Measurements from ENCODE around the gene DDX41. TPM values are rescaled to one million over a fixed set of nuclear protein-coding genes. Genes with fewer than 3 reads are reported as not detected.

The DDX41 gene
- total and polyA plus RNA-seq, 2 donors (not counting 3 experiments of a cell fraction or from before 2014, with no cell fraction given), result 103 to 118 TPM

DNA sequence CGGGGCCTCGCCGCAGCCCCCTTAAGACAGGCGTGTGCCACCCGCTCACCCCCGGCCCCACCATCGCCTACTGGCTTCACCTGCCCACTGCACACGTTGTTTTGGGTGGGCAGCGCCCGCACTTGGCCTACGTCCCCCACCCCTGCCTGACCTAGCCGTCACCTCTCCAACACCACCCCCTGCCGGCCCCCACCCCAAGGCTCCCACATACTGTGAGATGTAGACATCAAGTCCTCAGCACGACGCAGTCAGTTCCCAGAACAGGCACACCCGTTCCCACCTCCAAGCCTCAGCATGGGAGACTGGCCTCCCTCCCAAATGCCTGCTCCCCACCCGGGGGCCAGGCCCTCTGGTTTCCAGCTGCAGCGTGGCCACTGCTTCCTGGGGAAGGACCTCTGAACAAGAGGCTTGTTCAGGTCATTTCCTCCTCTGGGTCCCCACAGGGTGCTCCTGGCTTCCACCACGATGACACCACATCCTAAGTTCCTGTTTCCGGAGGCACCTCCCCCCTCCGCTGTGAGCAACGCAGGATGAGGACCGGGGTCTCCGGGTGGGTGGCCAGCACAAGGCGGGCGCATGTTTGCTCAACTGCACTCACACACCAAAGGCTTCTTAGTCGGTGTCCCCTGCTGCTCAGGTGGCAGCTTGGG lies 54.6 kb downstream of the DDX41 start:
- Histone ChIP-seq H3K4me3 (replicated peaks in 1 of 3; ENCODE audit: insufficient read depth in 1 of 3, low read depth in 1 of 3, low read length in 3 of 3) (no peak overlapping the region), H4K20me1 (replicated peaks; ENCODE audit: control insufficient read depth, extremely low read depth, insufficient read depth, low read length) (no peaks in the 10 kb centered on the region), H2AFZ (ENCODE audit: low read depth, low read length) (no peak overlapping the region), H3K9ac (replicated peaks; ENCODE audit: extremely low read depth, insufficient read depth, low read length) (peak overlapping the region; percentile 0), H3K4me1 (ENCODE audit: control insufficient read depth, extremely low read depth, insufficient read depth, low read length) (peaks cover 17% of the 10 kb centered on the region), H3K9me3 (replicated peaks; ENCODE audit: control insufficient read depth, insufficient read depth, low read length) (no peaks in the 10 kb centered on the region), H3K36me3 (ENCODE audit: control insufficient read depth in 2 of 2, extremely low read depth in 1 of 2, insufficient read depth in 2 of 2, low read length in 2 of 2) (peaks cover 19 to 51% of the 10 kb centered on the region in 2 experiments), H3K4me2 (ENCODE audit: insufficient read depth, low read length) (peak overlapping the region; percentile 5), H3K9me1 (replicated peaks; ENCODE audit: control insufficient read depth, extremely low read depth, insufficient read depth, low read length) (no peaks in the 10 kb centered on the region), H3K79me2 (ENCODE audit: control insufficient read depth, insufficient read depth, low read length) (peaks cover 3% of the 10 kb centered on the region), H3K27me3 (ENCODE audit: control insufficient read depth in 2 of 2, insufficient read depth in 2 of 2, low read length in 2 of 2) (no peaks in the 10 kb centered on the region), H3K27ac (ENCODE audit: insufficient read depth, low read depth, low read length) (peak overlapping the region; percentile 63)
- intact Hi-C loops (cut with micrococcal nuclease) (loop anchor here (1.0 kb wide), 1 partner anchor 10 kb away; no protein-coding TSS in a partner anchor), dilution Hi-C loops (cut with MboI; ENCODE audit: extremely low pct_ligation_motif_present, low sequenced_read_pairs) (no loop called here)
- ChIA-PET POLR2A (interaction anchor here (1.5 kb wide), 1 partner anchor 10 kb away, joined by 5 read pairs; no protein-coding TSS in a partner anchor), CTCF (interaction anchor here (1.0 to 2.2 kb wide), 2 partner anchors 14 to 71 kb away, joined by 3 to 9 read pairs; no protein-coding TSS in a partner anchor)
- TF ChIP-seq FOS (IDR thresholded peaks at IDR 0.05; ENCODE audit: borderline replicate concordance, insufficient read depth, low read length) (peak; percentile 66), POLR2AphosphoS5 (IDR thresholded peaks at IDR 0.05; ENCODE audit: insufficient read depth, low read depth, low read length) (peak; percentile 95), POLR2A (IDR thresholded peaks at IDR 0.05; ENCODE audit: low read depth, low read length) (peak; percentile 52), GATA2 (IDR thresholded peaks at IDR 0.05; ENCODE audit: insufficient read depth, insufficient read length, low read depth, low read length) (no peak)
- BruUV-seq (replicated peaks), result no TSS peak
- peak; percentile 57 for DNase-seq (ENCODE audit: low read depth, low spot score)
- peak; percentile 89 for FAIRE-seq

Other genes with a start within 250 kb of the DDX41 start
- gene RAB24, start 213.2 kb downstream of the DDX41 start, total RNA-seq, result 20.6 and 20.7 TPM in 2 replicates
- gene RAB24, start 213.2 kb downstream of the DDX41 start, polyA plus RNA-seq, result 43.6 and 44.0 TPM in 2 replicates
- gene PRELID1, start 213.2 kb downstream of the DDX41 start, total RNA-seq, result 201 and 203 TPM in 2 replicates
- 293 and 356 TPM in 2 replicates for gene PRELID1, start 213.2 kb downstream of the DDX41 start, polyA plus RNA-seq
- gene MXD3, start 205.1 kb downstream of the DDX41 start, total RNA-seq, result 30.5 and 44.2 TPM in 2 replicates
- 38.4 and 49.9 TPM in 2 replicates for gene MXD3, start 205.1 kb downstream of the DDX41 start, polyA plus RNA-seq
- gene LMAN2, start 165.3 kb downstream of the DDX41 start, total RNA-seq, result 151 and 160 TPM in 2 replicates
- 370 and 475 TPM in 2 replicates for gene LMAN2, start 165.3 kb downstream of the DDX41 start, polyA plus RNA-seq
- 4.3 and 4.8 TPM in 2 replicates for gene RGS14, start 159.0 kb downstream of the DDX41 start, total RNA-seq
- 7.3 and 9.9 TPM in 2 replicates for gene RGS14, start 159.0 kb downstream of the DDX41 start, polyA plus RNA-seq
- gene SLC34A1, start 132.5 kb downstream of the DDX41 start, total RNA-seq, result not detected in 2 replicates
- gene SLC34A1, start 132.5 kb downstream of the DDX41 start, polyA plus RNA-seq, result not detected in 2 replicates
- gene PFN3, start 116.3 kb downstream of the DDX41 start, total RNA-seq, result not detected in 2 replicates
- gene PFN3, start 116.3 kb downstream of the DDX41 start, polyA plus RNA-seq, result not detected in 2 replicates
- 1.00 and 1.4 TPM in 2 replicates for gene F12, start 107.4 kb downstream of the DDX41 start, total RNA-seq
- gene F12, start 107.4 kb downstream of the DDX41 start, polyA plus RNA-seq, result 1.4 and 2.7 TPM in 2 replicates
- gene GRK6, start 90.3 kb downstream of the DDX41 start, total RNA-seq, result 36.4 and 37.0 TPM in 2 replicates
- 22.9 and 28.9 TPM in 2 replicates for gene GRK6, start 90.3 kb downstream of the DDX41 start, polyA plus RNA-seq
- 5.7 and 6.5 TPM in 2 replicates for gene PRR7, start 70.1 kb downstream of the DDX41 start, total RNA-seq
- 6.6 and 10.5 TPM in 2 replicates for gene PRR7, start 70.1 kb downstream of the DDX41 start, polyA plus RNA-seq
- 310 and 336 TPM in 2 replicates for gene DBN1, start 43.3 kb downstream of the DDX41 start, total RNA-seq
- gene DBN1, start 43.3 kb downstream of the DDX41 start, polyA plus RNA-seq, result 198 and 267 TPM in 2 replicates
- 318 and 371 TPM in 2 replicates for gene PDLIM7, start 19.4 kb downstream of the DDX41 start, total RNA-seq
- gene PDLIM7, start 19.4 kb downstream of the DDX41 start, polyA plus RNA-seq, result 314 and 418 TPM in 2 replicates
- 5.3 and 8.1 TPM in 2 replicates for gene DOK3, start 7.1 kb downstream of the DDX41 start, total RNA-seq
- 4.8 and 5.1 TPM in 2 replicates for gene DOK3, start 7.1 kb downstream of the DDX41 start, polyA plus RNA-seq
- 73.6 and 75.7 TPM in 2 replicates for gene FAM193B, start 37.6 kb upstream of the DDX41 start, total RNA-seq
- gene FAM193B, start 37.6 kb upstream of the DDX41 start, polyA plus RNA-seq, result 57.9 and 60.8 TPM in 2 replicates
- gene TMED9, start 75.2 kb upstream of the DDX41 start, total RNA-seq, result 286 and 291 TPM in 2 replicates
- gene TMED9, start 75.2 kb upstream of the DDX41 start, polyA plus RNA-seq, result 314 and 331 TPM in 2 replicates
- gene B4GALT7, start 83.2 kb upstream of the DDX41 start, total RNA-seq, result 35.1 and 35.3 TPM in 2 replicates
- gene B4GALT7, start 83.2 kb upstream of the DDX41 start, polyA plus RNA-seq, result 78.9 and 101 TPM in 2 replicates

Data from endothelial cell of umbilical vein (primary cell).